ENCODE measurements around the gene BPIFB4. TPM values are rescaled to one million over a fixed set of nuclear protein-coding genes. Genes with fewer than 3 reads are reported as not detected.

Gene BPIFB4
- total and polyA plus RNA-seq, 2 donors (not counting 1 experiment from before 2014, with no cell fraction given) = not detected

DNA sequence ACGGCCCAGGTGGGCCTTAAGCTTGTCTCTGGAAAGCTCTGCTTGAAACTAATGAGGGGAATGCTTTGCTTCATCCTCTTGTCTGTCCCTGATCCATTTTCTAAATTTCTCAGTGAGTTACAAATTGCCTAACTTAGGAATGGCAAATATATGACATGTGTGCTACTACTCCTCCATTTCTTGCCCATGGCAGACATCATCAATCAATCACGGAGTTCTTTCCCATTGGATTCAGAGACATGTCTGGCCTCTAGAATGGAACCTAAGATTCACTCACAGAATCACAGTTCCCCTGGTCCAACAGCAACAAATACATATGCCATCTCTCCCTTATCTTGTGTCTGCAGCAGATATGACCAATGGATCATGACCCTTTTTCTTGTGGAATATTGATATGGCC is 6.6 kb upstream of the BPIFB4 start:
- Histone ChIP-seq H3K4me1 (ENCODE audit: control insufficient read depth, extremely low read depth, insufficient read depth, low read length) (no peaks in the 10 kb centered on the region), H3K4me3 (replicated peaks in 1 of 4; ENCODE audit: control extremely low read depth in 1 of 4, insufficient read depth in 1 of 4, low read depth in 3 of 4, low read length in 4 of 4) (no peak overlapping the region), H4K20me1 (ENCODE audit: control insufficient read depth, extremely low read depth, insufficient read depth, low read length) (no peaks in the 10 kb centered on the region), H3K79me2 (ENCODE audit: control insufficient read depth, insufficient read depth, low read length) (no peaks in the 10 kb centered on the region), H3K9me3 (ENCODE audit: control insufficient read depth, insufficient read depth, low read depth, low read length) (no peaks in the 10 kb centered on the region), H3K9ac (ENCODE audit: insufficient read depth, low read length) (no peak overlapping the region), H3K27me3 (ENCODE audit: control insufficient read depth, insufficient read depth, low read length) (no peaks in the 10 kb centered on the region), H3K27ac (ENCODE audit: insufficient read depth, low read length) (no peak overlapping the region), H2AFZ (ENCODE audit: low read length) (no peak overlapping the region), H3K36me3 (ENCODE audit: control insufficient read depth, insufficient read depth, low read length) (no peaks in the 10 kb centered on the region), H3K4me2 (ENCODE audit: extremely low read depth, insufficient read depth, low read length) (no peak overlapping the region)
- no peak for TF ChIP-seq CTCF (conservative IDR thresholded peaks at IDR 0.05 in 1 of 2, IDR thresholded peaks at IDR 0.05 in 1 of 2; ENCODE audit: low read depth in 1 of 2, low read length in 2 of 2)
- no peak for TF ChIP-seq EZH2 (IDR thresholded peaks at IDR 0.05; ENCODE audit: low read length, missing control alignments)
- DNase-seq (ENCODE audit: low read depth in 2 of 2) = no peak

DNA sequence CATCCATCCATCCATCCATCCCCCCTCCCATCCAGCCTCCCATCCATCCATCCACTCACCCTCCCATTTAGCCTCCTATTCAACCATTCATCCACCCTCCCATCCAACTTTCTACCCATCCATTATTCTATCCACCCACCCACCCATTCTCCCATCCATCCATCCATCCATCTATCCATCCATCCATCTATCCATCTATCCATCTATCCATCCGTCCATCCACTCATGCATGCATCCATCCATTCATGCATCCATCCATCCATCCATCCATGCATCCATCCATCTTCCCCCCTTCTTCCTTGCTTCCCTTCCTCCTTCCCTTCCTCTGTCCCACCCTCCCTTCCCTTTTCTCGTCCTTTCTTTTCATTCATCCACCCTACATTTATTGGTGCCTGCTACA is 4.8 kb upstream of the BPIFB4 start:
- Histone ChIP-seq H3K27me3 (ENCODE audit: control insufficient read depth, insufficient read depth, low read length) (no peaks in the 10 kb centered on the region), H3K27ac (ENCODE audit: insufficient read depth, low read length) (no peak overlapping the region)

GRCh38 chr20:33075281-33075680 is 4.2 kb upstream of the BPIFB4 start:
- H3K4me1 ChIP-seq (ENCODE audit: control insufficient read depth, extremely low read depth, insufficient read depth, low read length) = no peaks in the 10 kb centered on the region
- no peak for TF ChIP-seq EZH2 (IDR thresholded peaks at IDR 0.05; ENCODE audit: low read length, missing control alignments)
- no peak for TF ChIP-seq CTCF (conservative IDR thresholded peaks at IDR 0.05 in 1 of 2, IDR thresholded peaks at IDR 0.05 in 1 of 2; ENCODE audit: low read depth in 1 of 2, low read length in 2 of 2)
- H3K4me3 ChIP-seq (replicated peaks in 1 of 4; ENCODE audit: control extremely low read depth in 1 of 4, insufficient read depth in 1 of 4, low read depth in 3 of 4, low read length in 4 of 4) = no peak overlapping the region
- no peaks in the 10 kb centered on the region for H3K79me2 ChIP-seq (ENCODE audit: control insufficient read depth, insufficient read depth, low read length)
- DNase-seq (ENCODE audit: low read depth in 2 of 2) = no peak
- no peaks in the 10 kb centered on the region for H4K20me1 ChIP-seq (ENCODE audit: control insufficient read depth, extremely low read depth, insufficient read depth, low read length)
- no peaks in the 10 kb centered on the region for H3K36me3 ChIP-seq (ENCODE audit: control insufficient read depth, insufficient read depth, low read length)
- H2AFZ ChIP-seq (ENCODE audit: low read length) = no peak overlapping the region
- H3K9me3 ChIP-seq (ENCODE audit: control insufficient read depth, insufficient read depth, low read depth, low read length) = no peaks in the 10 kb centered on the region
- no peak overlapping the region for H3K4me2 ChIP-seq (ENCODE audit: extremely low read depth, insufficient read depth, low read length)
- H3K9ac ChIP-seq (ENCODE audit: insufficient read depth, low read length) = no peak overlapping the region
- no peak overlapping the region for H3K27ac ChIP-seq (ENCODE audit: insufficient read depth, low read length)
- H3K27me3 ChIP-seq (ENCODE audit: control insufficient read depth, insufficient read depth, low read length) = no peaks in the 10 kb centered on the region

More for the DNA sequence above, 4.8 kb upstream of the BPIFB4 start:
- Histone ChIP-seq H3K9me3 (ENCODE audit: control insufficient read depth, insufficient read depth, low read depth, low read length) (no peaks in the 10 kb centered on the region), H3K9ac (ENCODE audit: insufficient read depth, low read length) (no peak overlapping the region), H3K4me1 (ENCODE audit: control insufficient read depth, extremely low read depth, insufficient read depth, low read length) (no peaks in the 10 kb centered on the region), H3K36me3 (ENCODE audit: control insufficient read depth, insufficient read depth, low read length) (no peaks in the 10 kb centered on the region), H4K20me1 (ENCODE audit: control insufficient read depth, extremely low read depth, insufficient read depth, low read length) (no peaks in the 10 kb centered on the region), H3K4me2 (ENCODE audit: extremely low read depth, insufficient read depth, low read length) (no peak overlapping the region), H3K4me3 (replicated peaks in 1 of 4; ENCODE audit: control extremely low read depth in 1 of 4, insufficient read depth in 1 of 4, low read depth in 3 of 4, low read length in 4 of 4) (no peak overlapping the region), H3K79me2 (ENCODE audit: control insufficient read depth, insufficient read depth, low read length) (no peaks in the 10 kb centered on the region), H2AFZ (ENCODE audit: low read length) (no peak overlapping the region)
- no peak for DNase-seq (ENCODE audit: low read depth in 2 of 2)
- TF ChIP-seq EZH2 (IDR thresholded peaks at IDR 0.05; ENCODE audit: low read length, missing control alignments) = no peak
- no peak for TF ChIP-seq CTCF (conservative IDR thresholded peaks at IDR 0.05 in 1 of 2, IDR thresholded peaks at IDR 0.05 in 1 of 2; ENCODE audit: low read depth in 1 of 2, low read length in 2 of 2)

Data from fibroblast of lung (primary cell).